HEK293 (cell line): ENCODE data around the gene RALGAPA2.

ENCODE experiments used
- CTCF ChIA-PET: fragments of 350-600 bp; formaldehyde crosslinking; extraction: SDS; loops from one replicate; lab custom pipeline; 2021; ENCODE audit warnings: antibody characterized with exemption; lab: Yijun Ruan, JAX
- POLR2A ChIA-PET: fragments of 300-600 bp; formaldehyde crosslinking; extraction: SDS; loops from one replicate; lab custom pipeline; 2020; ENCODE audit warnings: antibody characterized with exemption, inconsistent platforms; lab: Yijun Ruan, JAX
- H3K27ac ChIP-seq: fragments of 200-500 bp; sonication (Bioruptor generic); 2 replicates; pipeline ENCODE4 v1.5.1; 2014; ENCODE audit warnings: low read depth, low read length, control low read depth, inconsistent platforms; ENCODE audit errors: extremely low read depth
- H3K36me3 ChIP-seq, 2 experiments: fragments of 200-500 bp in 1 of 2; sonication (Bioruptor generic) in 1 of 2; 1 replicate in 1 of 2; 2 replicates in 1 of 2; pipeline ENCODE4 v1.5.1; 2014 to 2017; ENCODE audit warnings: inconsistent platforms in 2 of 2, low read length in 2 of 2; ENCODE audit not compliant: control insufficient read depth in 2 of 2, insufficient read depth in 1 of 2
- H3K4me1 ChIP-seq: fragments of 200-500 bp; sonication (Bioruptor generic); 2 replicates; pipeline ENCODE4 v1.5.1; 2014; ENCODE audit warnings: mild to moderate bottlenecking, low read length, inconsistent platforms; ENCODE audit not compliant: control insufficient read depth, insufficient read depth
- H3K4me3 ChIP-seq: 2 replicates; pipeline ENCODE4 v1.5.1; 2011; ENCODE audit warnings: low read depth, mild to moderate bottlenecking, control low read depth, low read length, moderate library complexity
- H3K9me3 ChIP-seq: fragments of 200-500 bp; sonication (Bioruptor generic); 2 replicates; pipeline ENCODE4 v1.5.1; 2014; ENCODE audit warnings: low read depth, low read length, inconsistent platforms; ENCODE audit not compliant: control insufficient read depth, insufficient read depth
- AEBP2 ChIP-seq: fragments of 450-650 bp; formaldehyde crosslinking; IDR thresholded peaks from 2 replicates; pipeline ENCODE4 v1.5.1; 2016; ENCODE audit warnings: missing biosample characterization, missing genetic modification characterization, borderline replicate concordance
- EGR2 ChIP-seq: fragments of 450-650 bp; formaldehyde crosslinking; IDR thresholded peaks from 2 replicates; pipeline ENCODE4 v1.5.1; 2016; ENCODE audit warnings: low read depth, missing biosample characterization, missing genetic modification characterization
- FEZF1 ChIP-seq: fragments of 450-650 bp; formaldehyde crosslinking; IDR thresholded peaks from 2 replicates; pipeline ENCODE4 v1.5.1; 2016; ENCODE audit warnings: missing biosample characterization, missing genetic modification characterization
- GFI1B ChIP-seq: fragments of 450-650 bp; formaldehyde crosslinking; IDR thresholded peaks from 2 replicates; pipeline ENCODE4 v1.5.1; 2016; ENCODE audit warnings: missing biosample characterization, missing genetic modification characterization
- KLF16 ChIP-seq: fragments of 450-650 bp; formaldehyde crosslinking; IDR thresholded peaks from 2 replicates; pipeline ENCODE4 v1.5.1; 2017; ENCODE audit warnings: missing biosample characterization, missing genetic modification characterization
- YY1 ChIP-seq: fragments of 450-650 bp; formaldehyde crosslinking; IDR thresholded peaks from 2 replicates; pipeline ENCODE4 v1.5.1; 2018; ENCODE audit warnings: missing biosample characterization, missing genetic modification characterization
- ZBTB20 ChIP-seq: fragments of 450-650 bp; formaldehyde crosslinking; IDR thresholded peaks from 2 replicates; pipeline ENCODE4 v1.5.1; 2016; ENCODE audit warnings: missing biosample characterization, missing genetic modification characterization
- ZBTB8A ChIP-seq: fragments of 450-650 bp; formaldehyde crosslinking; IDR thresholded peaks from 2 replicates; pipeline ENCODE4 v1.5.1; 2016; ENCODE audit warnings: missing biosample characterization, missing genetic modification characterization
- ZFHX2 ChIP-seq: fragments of 450-650 bp; formaldehyde crosslinking; conservative IDR thresholded peaks from 2 replicates; pipeline ENCODE4 v1.5.1; 2016; ENCODE audit warnings: missing biosample characterization, missing genetic modification characterization
- ZFP37 ChIP-seq: fragments of 450-650 bp; formaldehyde crosslinking; IDR thresholded peaks from 2 replicates; pipeline ENCODE4 v1.5.1; 2016; ENCODE audit warnings: missing biosample characterization, missing genetic modification characterization
- ZNF292 ChIP-seq: fragments of 450-650 bp; formaldehyde crosslinking; IDR thresholded peaks from 2 replicates; pipeline ENCODE4 v1.5.1; 2016; ENCODE audit warnings: low read depth, missing biosample characterization, missing genetic modification characterization, borderline replicate concordance
- ZNF302 ChIP-seq: fragments of 450-650 bp; formaldehyde crosslinking; IDR thresholded peaks from 2 replicates; pipeline ENCODE4 v1.5.1; 2016; ENCODE audit warnings: missing biosample characterization, missing genetic modification characterization, low read depth
- ZNF521 ChIP-seq: fragments of 450-650 bp; formaldehyde crosslinking; IDR thresholded peaks from 2 replicates; pipeline ENCODE4 v1.5.1; 2017; ENCODE audit warnings: missing biosample characterization, mild to moderate bottlenecking, missing genetic modification characterization
- ZNF549 ChIP-seq: fragments of 450-650 bp; IDR thresholded peaks from 2 replicates; pipeline ENCODE4 v1.5.1; 2018; ENCODE audit warnings: missing biosample characterization, missing genetic modification characterization, mild to moderate bottlenecking, inconsistent platforms, moderate library complexity
- ZNF777 ChIP-seq: fragments of 450-650 bp; formaldehyde crosslinking; IDR thresholded peaks from 2 replicates; pipeline ENCODE4 v1.5.1; 2017; ENCODE audit warnings: missing biosample characterization, missing genetic modification characterization, borderline replicate concordance
- TF ChIP-seq, protein P1 (sequence below): fragments of 450-650 bp; formaldehyde crosslinking; IDR thresholded peaks from 2 replicates; pipeline ENCODE4 v1.5.1; 2016; ENCODE audit warnings: missing biosample characterization, missing genetic modification characterization

Gene RALGAPA2

DNA sequence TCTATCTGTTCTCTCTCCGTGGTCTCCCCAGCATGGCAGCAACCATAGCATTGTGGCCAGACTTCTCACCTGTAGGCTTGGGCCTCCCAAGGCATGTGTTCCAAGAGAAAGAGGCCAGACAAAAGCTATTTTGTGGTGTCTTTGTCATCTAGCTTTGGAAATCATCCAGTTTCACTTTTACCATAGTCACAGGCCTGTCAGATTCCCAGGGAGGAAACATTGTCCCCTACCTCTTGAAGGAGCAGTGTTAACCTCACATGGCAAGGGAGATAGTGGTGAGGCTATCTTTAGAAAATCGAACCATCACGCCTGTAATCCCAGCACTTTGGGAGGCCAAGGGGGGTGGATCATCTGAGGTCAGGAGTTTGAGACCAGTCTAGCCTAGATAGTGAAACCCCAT is 42.3 kb upstream of the RALGAPA2 start (continued):
- TF ChIP-seq ZNF549 (tag by site-specific recombination) (no peak), ZFHX2 (no peak), ZNF777 (no peak)

DNA sequence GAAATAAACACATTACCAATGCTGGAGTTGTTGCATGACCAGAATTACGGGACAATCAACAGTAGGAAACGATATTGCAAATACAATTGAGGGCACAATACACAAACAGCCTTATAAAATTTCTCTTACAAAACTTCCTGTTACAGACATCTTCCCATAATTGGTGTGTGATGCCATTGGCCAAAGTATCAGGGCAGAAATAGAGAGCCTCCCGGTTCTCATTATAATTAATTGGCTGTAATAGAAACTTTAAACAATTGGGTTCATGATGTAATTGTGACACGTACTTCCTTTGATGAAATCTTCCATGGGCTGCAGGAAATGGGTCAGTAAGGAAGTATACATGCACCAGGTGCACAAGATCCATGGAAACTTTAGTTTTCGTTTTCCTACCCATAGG is 40.3 kb upstream of the RALGAPA2 start:
- Histone ChIP-seq H3K4me1 (no peaks in the 10 kb centered on the region), H3K36me3 (no peaks in the 10 kb centered on the region), H3K9me3 (no peaks in the 10 kb centered on the region), H3K27ac (no peak overlapping the region), H3K4me3 (no peak overlapping the region)
- ChIA-PET POLR2A (no interaction called here), CTCF (no interaction called here)
- TF ChIP-seq AEBP2 (tag by site-specific recombination), result no peak

DNA sequence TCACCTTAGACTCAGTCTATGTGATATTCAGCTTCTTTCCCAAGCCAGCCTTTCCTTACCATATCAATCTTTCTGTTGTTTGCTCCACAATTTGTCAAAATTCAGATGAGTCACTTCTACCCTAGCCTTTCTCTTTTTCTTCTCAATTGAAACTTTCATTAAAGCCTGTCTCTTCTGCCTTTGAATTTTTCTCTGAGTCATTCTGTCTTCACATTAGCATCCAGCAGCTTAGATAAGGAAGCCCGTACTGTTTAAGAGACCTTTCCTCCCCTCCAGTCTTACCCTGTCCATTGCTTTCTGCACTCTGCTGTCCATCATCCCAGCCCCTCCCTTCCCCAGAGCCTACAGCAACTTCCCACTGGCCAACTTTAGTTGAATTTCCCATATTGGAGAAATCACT is 34.9 kb upstream of the RALGAPA2 start:
- TF ChIP-seq EGR2 (tag by site-specific recombination) (no peak), ZNF292 (tag by site-specific recombination) (no peak), YY1 (tag by site-specific recombination) (no peak), KLF16 (no peak), ZNF302 (tag by site-specific recombination) (no peak), ZNF521 (tag by site-specific recombination) (no peak), ZBTB20 (tag by site-specific recombination) (no peak), ZFP37 (tag by site-specific recombination) (no peak), GFI1B (tag by site-specific recombination) (no peak)
- TF ChIP-seq, all 188 proteins: peak for 0
- H3K9me3 ChIP-seq, result no peaks in the 10 kb centered on the region
- ChIA-PET CTCF (interaction anchor here (0.7 kb wide), 1 partner anchor 1813 kb away, joined by 3 read pairs; no protein-coding TSS in a partner anchor), POLR2A (no interaction called here)
- H3K4me3 ChIP-seq, result no peak overlapping the region
- no peaks in the 10 kb centered on the region for H3K36me3 ChIP-seq
- no peak overlapping the region for H3K27ac ChIP-seq
- peaks cover 6% of the 10 kb centered on the region; the same call in 1 of the 2 replicates for H3K4me1 ChIP-seq

DNA sequence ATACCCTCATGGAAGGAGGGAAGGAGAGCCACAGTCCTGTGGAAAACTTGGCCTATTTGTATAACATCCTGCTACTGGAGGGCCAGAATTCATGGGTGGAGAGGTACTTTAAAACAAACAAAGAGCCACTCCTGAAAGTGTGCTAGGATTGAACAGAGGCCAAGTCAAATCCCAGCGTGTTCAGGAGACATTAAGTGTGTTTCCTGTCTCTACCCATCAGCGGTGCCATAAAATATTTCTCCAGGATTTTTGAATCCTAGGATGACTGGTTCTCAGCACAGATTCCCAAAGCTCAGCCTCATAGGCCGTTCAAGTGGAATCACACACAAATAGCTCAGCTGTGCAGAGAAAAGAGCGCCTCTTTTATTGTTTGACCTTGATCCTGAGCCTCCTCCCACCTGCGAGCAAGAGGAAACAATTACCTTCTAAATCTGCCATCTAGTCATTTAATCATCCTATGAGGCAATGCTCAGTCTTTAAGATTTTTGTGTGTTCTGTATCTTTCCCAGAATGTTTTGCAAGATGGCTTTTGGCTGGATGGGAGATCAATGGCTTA is 31.8 kb upstream of the RALGAPA2 start:
- Histone ChIP-seq H3K4me3 (no peak overlapping the region), H3K27ac (no peak overlapping the region)
- CTCF ChIA-PET, result no interaction called here

DNA sequence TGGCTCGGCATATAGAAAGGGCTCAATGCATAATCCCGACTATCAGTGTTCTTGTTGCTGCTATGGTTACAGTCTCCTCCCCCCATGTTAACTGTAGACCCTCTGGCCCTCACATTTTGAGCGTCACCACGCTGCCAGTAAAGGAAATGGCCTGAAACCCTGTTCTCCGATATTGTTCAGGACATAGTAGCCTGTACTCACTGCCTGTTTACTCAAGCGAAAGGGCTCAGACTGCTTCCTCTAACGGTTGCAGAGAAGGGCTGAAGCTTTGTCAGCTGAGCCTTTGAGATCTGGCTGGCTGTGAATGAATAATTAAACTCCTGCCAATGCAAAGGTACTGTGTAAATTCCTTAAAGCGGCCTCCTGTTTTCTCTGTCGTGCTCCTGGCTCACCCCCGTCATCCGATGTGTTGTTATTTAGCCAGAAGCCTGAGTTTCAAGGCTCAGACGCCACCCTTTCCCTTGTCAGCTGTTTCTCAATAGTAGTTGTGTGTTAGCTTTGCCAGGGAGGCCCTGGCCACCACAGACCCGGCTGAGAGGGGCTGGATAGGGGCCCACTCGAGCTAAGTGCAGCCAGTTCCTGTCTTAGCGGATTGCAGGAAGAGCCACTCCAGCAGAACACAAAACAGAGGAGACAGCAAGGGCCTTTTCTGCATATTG is 31.2 kb upstream of the RALGAPA2 start:
- Histone ChIP-seq H3K9me3 (no peaks in the 10 kb centered on the region), H3K4me1 (peaks cover 6% of the 10 kb centered on the region; the same call in 1 of the 2 replicates), H3K4me3 (no peak overlapping the region), H3K36me3 (no peaks in the 10 kb centered on the region), H3K27ac (no peak overlapping the region; the same call in 1 of the 2 replicates)
- ChIA-PET CTCF (no interaction called here), POLR2A (no interaction called here)
- TF ChIP-seq ZNF302 (tag by site-specific recombination), result no peak
- TF ChIP-seq, protein P1, sequence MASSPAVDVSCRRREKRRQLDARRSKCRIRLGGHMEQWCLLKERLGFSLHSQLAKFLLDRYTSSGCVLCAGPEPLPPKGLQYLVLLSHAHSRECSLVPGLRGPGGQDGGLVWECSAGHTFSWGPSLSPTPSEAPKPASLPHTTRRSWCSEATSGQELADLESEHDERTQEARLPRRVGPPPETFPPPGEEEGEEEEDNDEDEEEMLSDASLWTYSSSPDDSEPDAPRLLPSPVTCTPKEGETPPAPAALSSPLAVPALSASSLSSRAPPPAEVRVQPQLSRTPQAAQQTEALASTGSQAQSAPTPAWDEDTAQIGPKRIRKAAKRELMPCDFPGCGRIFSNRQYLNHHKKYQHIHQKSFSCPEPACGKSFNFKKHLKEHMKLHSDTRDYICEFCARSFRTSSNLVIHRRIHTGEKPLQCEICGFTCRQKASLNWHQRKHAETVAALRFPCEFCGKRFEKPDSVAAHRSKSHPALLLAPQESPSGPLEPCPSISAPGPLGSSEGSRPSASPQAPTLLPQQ (tag by site-specific recombination), result peak; percentile 52; the same call in 1 of the 2 replicates

More for the DNA sequence above, 31.8 kb upstream of the RALGAPA2 start:
- TF ChIP-seq ZBTB8A, result no peak
- peak; percentile 61 for TF ChIP-seq FEZF1 (tag by site-specific recombination)
- no peaks in the 10 kb centered on the region for H3K36me3 ChIP-seq
- POLR2A ChIA-PET, result no interaction called here
- peaks cover 6% of the 10 kb centered on the region; the same call in 1 of the 2 replicates for H3K4me1 ChIP-seq
- no peaks in the 10 kb centered on the region for H3K9me3 ChIP-seq
